PFSK-1 (cell line): ENCODE measurements around the gene RREB1.

Source experiments
- FOXP2 ChIP-seq: optimal IDR thresholded peaks from 2 replicates; pipeline ENCODE3; 2011; ENCODE audit warnings: borderline replicate concordance, control low read depth, inconsistent platforms; ENCODE audit not compliant: insufficient read depth; ENCODE audit errors: extremely low read length, extremely low read depth
- POLR2AphosphoS5 ChIP-seq: IDR thresholded peaks from 2 replicates; pipeline ENCODE4 v1.6.1; 2012; ENCODE audit warnings: low read depth, mild to moderate bottlenecking, control low read depth, low read length, moderate library complexity
- SIN3A ChIP-seq: IDR thresholded peaks from 2 replicates; pipeline ENCODE4 v1.6.1; 2012; ENCODE audit warnings: mild to moderate bottlenecking, low read length, moderate library complexity, borderline replicate concordance; ENCODE audit not compliant: insufficient read depth
- TAF1 ChIP-seq: IDR thresholded peaks from 2 replicates; pipeline ENCODE4 v1.6.1; 2012; ENCODE audit warnings: low read length, control low read depth, borderline replicate concordance; ENCODE audit not compliant: insufficient read depth
- TF ChIP-seq, protein P1 (sequence below), 2 experiments: IDR thresholded peaks; 2 replicates each; pipeline versions ENCODE4 v1.6.1 to v1.8.0; 2011 to 2012; ENCODE audit warnings: low read depth in 2 of 2, low read length in 2 of 2, control low read depth in 1 of 2, inconsistent platforms in 1 of 2, mild to moderate bottlenecking in 1 of 2, moderate library complexity in 1 of 2; ENCODE audit not compliant: insufficient read depth in 1 of 2

Gene RREB1

DNA sequence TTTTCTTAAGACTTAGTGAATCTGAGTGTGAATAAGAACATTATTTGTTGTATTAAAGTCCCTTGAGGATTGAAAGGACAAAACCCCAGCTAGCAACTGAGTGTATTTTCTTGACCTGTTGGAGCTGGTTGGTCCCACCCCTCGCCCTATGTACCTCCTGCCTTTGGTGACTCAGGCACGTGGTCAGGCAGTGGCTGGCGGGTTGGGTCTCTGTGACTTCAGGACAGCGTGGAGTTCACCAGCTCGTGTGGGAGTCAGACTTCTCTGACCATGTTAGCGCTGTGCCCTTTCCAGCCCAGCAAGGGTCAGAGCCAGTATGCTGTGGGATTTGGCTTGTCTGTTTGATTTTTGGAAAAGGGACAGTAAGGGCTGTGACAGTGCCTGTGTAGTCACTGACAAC lies 111.5 kb downstream of the RREB1 start:
- TF ChIP-seq POLR2AphosphoS5: no peak
- TF ChIP-seq FOXP2: no peak
- TF ChIP-seq, protein P1, sequence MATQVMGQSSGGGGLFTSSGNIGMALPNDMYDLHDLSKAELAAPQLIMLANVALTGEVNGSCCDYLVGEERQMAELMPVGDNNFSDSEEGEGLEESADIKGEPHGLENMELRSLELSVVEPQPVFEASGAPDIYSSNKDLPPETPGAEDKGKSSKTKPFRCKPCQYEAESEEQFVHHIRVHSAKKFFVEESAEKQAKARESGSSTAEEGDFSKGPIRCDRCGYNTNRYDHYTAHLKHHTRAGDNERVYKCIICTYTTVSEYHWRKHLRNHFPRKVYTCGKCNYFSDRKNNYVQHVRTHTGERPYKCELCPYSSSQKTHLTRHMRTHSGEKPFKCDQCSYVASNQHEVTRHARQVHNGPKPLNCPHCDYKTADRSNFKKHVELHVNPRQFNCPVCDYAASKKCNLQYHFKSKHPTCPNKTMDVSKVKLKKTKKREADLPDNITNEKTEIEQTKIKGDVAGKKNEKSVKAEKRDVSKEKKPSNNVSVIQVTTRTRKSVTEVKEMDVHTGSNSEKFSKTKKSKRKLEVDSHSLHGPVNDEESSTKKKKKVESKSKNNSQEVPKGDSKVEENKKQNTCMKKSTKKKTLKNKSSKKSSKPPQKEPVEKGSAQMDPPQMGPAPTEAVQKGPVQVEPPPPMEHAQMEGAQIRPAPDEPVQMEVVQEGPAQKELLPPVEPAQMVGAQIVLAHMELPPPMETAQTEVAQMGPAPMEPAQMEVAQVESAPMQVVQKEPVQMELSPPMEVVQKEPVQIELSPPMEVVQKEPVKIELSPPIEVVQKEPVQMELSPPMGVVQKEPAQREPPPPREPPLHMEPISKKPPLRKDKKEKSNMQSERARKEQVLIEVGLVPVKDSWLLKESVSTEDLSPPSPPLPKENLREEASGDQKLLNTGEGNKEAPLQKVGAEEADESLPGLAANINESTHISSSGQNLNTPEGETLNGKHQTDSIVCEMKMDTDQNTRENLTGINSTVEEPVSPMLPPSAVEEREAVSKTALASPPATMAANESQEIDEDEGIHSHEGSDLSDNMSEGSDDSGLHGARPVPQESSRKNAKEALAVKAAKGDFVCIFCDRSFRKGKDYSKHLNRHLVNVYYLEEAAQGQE (IDR thresholded peaks at IDR 0.05; ENCODE audit: insufficient read depth in 1 of 2, low read depth in 2 of 2, low read length in 2 of 2): no peak
- TF ChIP-seq TAF1: no peak
- no peak for TF ChIP-seq SIN3A

DNA sequence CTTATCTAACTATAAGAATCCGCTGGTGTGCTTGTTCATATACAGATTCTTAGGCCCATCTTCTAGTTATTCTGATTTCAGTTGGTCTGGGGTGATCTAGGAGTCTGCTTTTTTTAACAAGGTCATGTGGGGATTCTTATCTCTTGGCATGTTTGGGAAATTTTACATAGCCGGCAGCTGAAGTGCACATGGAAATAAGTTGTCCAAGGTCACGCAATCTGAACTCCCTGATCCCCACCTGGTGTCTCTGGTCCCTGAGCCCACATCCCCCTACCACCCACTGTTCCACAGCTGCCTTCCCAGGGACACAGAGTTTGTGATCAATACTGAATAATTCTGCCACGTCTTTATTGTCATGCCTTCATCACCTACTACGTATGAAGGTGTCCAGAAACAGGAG lies 114.4 kb downstream of the RREB1 start:
- no peak for TF ChIP-seq TAF1
- no peak for TF ChIP-seq SIN3A
- no peak for TF ChIP-seq POLR2AphosphoS5
- TF ChIP-seq FOXP2: no peak

DNA sequence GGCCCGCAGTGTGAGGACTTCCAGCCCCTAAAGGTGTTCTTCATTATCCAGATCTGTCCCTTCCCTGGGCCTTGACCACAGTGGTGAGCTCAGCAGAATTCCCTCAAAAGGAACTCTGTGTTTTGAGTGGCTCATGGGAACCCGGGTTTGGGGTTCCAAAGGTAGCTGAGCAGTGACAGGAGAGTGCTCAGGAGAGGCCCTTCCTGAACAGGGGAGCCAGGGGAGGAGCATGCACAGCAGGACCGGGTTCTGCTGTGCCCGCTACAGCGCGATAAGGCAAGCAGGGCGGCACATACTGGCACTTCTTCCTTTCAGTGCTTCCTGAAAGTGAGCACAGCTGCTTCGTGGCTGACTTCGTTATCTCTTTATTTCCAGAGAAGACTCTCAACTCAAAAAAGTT lies 117.0 kb downstream of the RREB1 start:
- TF ChIP-seq POLR2AphosphoS5 (no peak), FOXP2 (no peak), TAF1 (no peak), SIN3A (no peak)
- TF ChIP-seq, protein P1 (IDR thresholded peaks at IDR 0.05; ENCODE audit: insufficient read depth in 1 of 2, low read depth in 2 of 2, low read length in 2 of 2): no peak

DNA sequence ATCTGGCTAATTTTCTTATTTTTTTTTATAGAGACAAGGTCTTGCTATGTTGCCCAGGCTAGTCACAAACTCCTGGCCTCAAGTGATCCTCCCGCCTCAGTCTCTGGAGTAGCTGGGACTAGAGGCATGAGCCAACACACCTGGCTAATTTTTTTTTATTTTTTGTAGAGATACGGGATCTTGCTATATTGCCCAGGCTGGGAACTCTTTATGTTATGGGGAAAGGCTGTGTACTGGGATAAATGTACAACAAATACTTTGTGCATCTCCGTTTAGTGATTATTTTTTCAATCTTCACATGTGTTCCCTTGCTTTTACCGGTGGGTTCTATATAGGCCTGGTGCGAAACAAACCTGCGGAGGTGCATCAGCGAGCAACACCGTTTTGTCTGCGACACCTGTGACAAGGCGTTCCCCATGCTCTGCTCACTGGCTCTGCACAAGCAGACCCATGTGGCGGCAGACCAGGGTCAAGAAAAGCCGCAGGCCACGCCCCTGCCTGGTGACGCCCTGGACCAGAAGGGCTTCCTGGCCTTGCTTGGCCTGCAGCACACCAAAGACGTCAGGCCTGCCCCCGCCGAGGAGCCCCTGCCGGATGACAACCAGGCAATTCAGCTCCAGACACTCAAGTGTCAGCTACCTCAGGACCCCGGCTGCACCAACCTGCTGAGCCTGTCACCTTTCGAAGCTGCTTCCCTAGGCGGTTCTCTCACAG lies 121.1 kb downstream of the RREB1 start:
- TF ChIP-seq, protein P1 (IDR thresholded peaks at IDR 0.05; ENCODE audit: insufficient read depth in 1 of 2, low read depth in 2 of 2, low read length in 2 of 2): no peak
- TF ChIP-seq TAF1: no peak
- no peak for TF ChIP-seq SIN3A
- TF ChIP-seq POLR2AphosphoS5: no peak
- TF ChIP-seq FOXP2: no peak

DNA sequence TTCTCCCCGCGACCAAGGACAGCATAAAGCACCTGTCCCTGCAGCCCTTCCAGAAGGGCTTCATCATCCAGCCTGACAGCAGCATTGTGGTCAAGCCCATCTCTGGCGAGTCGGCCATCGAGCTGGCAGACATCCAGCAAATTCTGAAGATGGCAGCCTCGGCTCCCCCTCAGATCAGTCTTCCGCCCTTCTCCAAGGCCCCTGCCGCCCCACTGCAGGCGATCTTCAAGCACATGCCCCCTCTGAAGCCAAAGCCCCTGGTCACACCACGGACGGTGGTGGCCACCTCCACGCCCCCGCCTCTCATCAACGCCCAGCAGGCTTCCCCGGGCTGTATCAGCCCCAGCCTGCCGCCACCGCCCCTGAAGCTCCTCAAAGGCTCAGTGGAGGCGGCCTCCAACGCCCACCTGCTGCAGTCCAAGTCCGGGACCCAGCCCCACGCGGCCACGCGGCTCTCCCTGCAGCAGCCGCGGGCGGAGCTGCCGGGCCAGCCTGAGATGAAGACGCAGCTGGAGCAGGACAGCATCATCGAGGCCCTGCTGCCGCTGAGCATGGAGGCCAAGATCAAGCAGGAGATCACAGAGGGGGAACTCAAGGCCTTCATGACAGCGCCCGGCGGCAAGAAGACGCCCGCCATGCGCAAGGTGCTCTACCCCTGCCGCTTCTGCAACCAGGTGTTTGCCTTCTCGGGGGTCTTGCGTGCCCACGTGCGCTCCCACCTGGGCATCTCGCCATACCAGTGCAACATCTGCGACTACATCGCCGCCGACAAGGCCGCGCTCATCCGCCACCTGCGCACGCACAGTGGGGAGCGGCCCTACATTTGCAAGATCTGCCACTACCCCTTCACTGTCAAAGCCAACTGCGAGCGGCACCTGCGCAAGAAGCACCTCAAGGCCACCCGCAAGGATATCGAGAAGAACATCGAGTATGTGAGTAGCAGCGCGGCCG lies 121.9 kb downstream of the RREB1 start:
- TF ChIP-seq SIN3A (no peak), TAF1 (no peak), POLR2AphosphoS5 (no peak), FOXP2 (no peak)
- TF ChIP-seq, protein P1 (IDR thresholded peaks at IDR 0.05; ENCODE audit: insufficient read depth in 1 of 2, low read depth in 2 of 2, low read length in 2 of 2): no peak
